ENCODE data around the gene SHKBP1. TPM values are rescaled to one million over a fixed set of nuclear protein-coding genes. Genes with fewer than 3 reads are reported as not detected.
"Not testable (repeated sequence)": the region's sequence is repeated elsewhere in the genome, so short reads cannot be mapped to it uniquely, and the experiment has no call there.

Gene SHKBP1
- total RNA-seq, 1 experiment from 2014 or later = 43.0 TPM

- intact Hi-C loops (cut with micrococcal nuclease) = no loop called here
- ATAC-seq (no peak), DNase-seq (no peak)
- no peak overlapping the region for H3K4me2 ChIP-seq (ENCODE audit: low read length)
- H3K9me2 ChIP-seq (replicated peaks; ENCODE audit: low read length) = no peaks in the 10 kb centered on the region
- H3K27me3 ChIP-seq (ENCODE audit: low read length) = no peaks in the 10 kb centered on the region
- no peaks in the 10 kb centered on the region for H3K36me3 ChIP-seq (ENCODE audit: low read depth, low read length)
- no peak overlapping the region for H3K27ac ChIP-seq (ENCODE audit: low read length)
- H3F3A ChIP-seq (ENCODE audit: low read length, unreplicated experiment) = no peaks in the 10 kb centered on the region
- TF ChIP-seq EZH2phosphoT487 (IDR thresholded peaks at IDR 0.05; ENCODE audit: borderline replicate concordance, low read length) (no peak), EZH2 (IDR thresholded peaks at IDR 0.05; ENCODE audit: low read length, unreplicated experiment) (no peak)
- TF ChIP-seq, protein P1, sequence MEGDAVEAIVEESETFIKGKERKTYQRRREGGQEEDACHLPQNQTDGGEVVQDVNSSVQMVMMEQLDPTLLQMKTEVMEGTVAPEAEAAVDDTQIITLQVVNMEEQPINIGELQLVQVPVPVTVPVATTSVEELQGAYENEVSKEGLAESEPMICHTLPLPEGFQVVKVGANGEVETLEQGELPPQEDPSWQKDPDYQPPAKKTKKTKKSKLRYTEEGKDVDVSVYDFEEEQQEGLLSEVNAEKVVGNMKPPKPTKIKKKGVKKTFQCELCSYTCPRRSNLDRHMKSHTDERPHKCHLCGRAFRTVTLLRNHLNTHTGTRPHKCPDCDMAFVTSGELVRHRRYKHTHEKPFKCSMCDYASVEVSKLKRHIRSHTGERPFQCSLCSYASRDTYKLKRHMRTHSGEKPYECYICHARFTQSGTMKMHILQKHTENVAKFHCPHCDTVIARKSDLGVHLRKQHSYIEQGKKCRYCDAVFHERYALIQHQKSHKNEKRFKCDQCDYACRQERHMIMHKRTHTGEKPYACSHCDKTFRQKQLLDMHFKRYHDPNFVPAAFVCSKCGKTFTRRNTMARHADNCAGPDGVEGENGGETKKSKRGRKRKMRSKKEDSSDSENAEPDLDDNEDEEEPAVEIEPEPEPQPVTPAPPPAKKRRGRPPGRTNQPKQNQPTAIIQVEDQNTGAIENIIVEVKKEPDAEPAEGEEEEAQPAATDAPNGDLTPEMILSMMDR (conservative IDR thresholded peaks at IDR 0.05; ENCODE audit: low read depth, low read length) = no peak
- H3K79me2 ChIP-seq (ENCODE audit: low read length) = no peaks in the 10 kb centered on the region
- ChIA-PET CTCF (no interaction called here), POLR2A (ENCODE audit: unreplicated experiment) (no interaction called here)
- no TSS peak for BruUV-seq (replicated peaks)
- H3K9ac ChIP-seq (ENCODE audit: low read length) = no peak overlapping the region
- H3K4me1 ChIP-seq (ENCODE audit: insufficient read depth, low read length) = no peaks in the 10 kb centered on the region
- no peaks in the 10 kb centered on the region for H4K20me1 ChIP-seq (ENCODE audit: low read length)
- no peaks in the 10 kb centered on the region for H3K9me3 ChIP-seq (ENCODE audit: low read length)
- H2AFZ ChIP-seq (ENCODE audit: low read length) = no peak overlapping the region
- no peak overlapping the region for H3K4me3 ChIP-seq (ENCODE audit: low read length)
Measured at GRCh38 chr19:40539070-40539469, 37.6 kb upstream of the SHKBP1 start.

GRCh38 chr19:40542202-40542859 is 34.3 kb upstream of the SHKBP1 start:
- no peaks in the 10 kb centered on the region for H3K79me2 ChIP-seq (ENCODE audit: low read length)
- no peaks in the 10 kb centered on the region for H3K27me3 ChIP-seq (ENCODE audit: low read length)
- no peaks in the 10 kb centered on the region for H3K9me3 ChIP-seq (ENCODE audit: low read length)
- DNase-seq = no peak
- no peak overlapping the region for H3K4me2 ChIP-seq (ENCODE audit: low read length)
- TF ChIP-seq EZH2phosphoT487 (IDR thresholded peaks at IDR 0.05; ENCODE audit: borderline replicate concordance, low read length) (no peak), EZH2 (IDR thresholded peaks at IDR 0.05; ENCODE audit: low read length, unreplicated experiment) (no peak)
- TF ChIP-seq, protein P1 (conservative IDR thresholded peaks at IDR 0.05; ENCODE audit: low read depth, low read length) = no peak
- H3K4me3 ChIP-seq (ENCODE audit: low read length) = no peak overlapping the region
- no peaks in the 10 kb centered on the region for H3K36me3 ChIP-seq (ENCODE audit: low read depth, low read length)
- no peaks in the 10 kb centered on the region for H3K4me1 ChIP-seq (ENCODE audit: insufficient read depth, low read length)
- no peak overlapping the region for H3K9ac ChIP-seq (ENCODE audit: low read length)
- CTCF ChIA-PET = no interaction called here
- ATAC-seq = no peak
- no peak overlapping the region for H2AFZ ChIP-seq (ENCODE audit: low read length)
- no TSS peak for BruUV-seq (replicated peaks)
- H3F3A ChIP-seq (ENCODE audit: low read length, unreplicated experiment) = no peaks in the 10 kb centered on the region
- no peaks in the 10 kb centered on the region for H4K20me1 ChIP-seq (ENCODE audit: low read length)
- intact Hi-C loops (cut with micrococcal nuclease) = no loop called here
- POLR2A ChIA-PET (ENCODE audit: unreplicated experiment) = no interaction called here
- H3K27ac ChIP-seq (ENCODE audit: low read length) = no peak overlapping the region
- no peaks in the 10 kb centered on the region for H3K9me2 ChIP-seq (replicated peaks; ENCODE audit: low read length)

GRCh38 chr19:40543029-40543597 is 33.6 kb upstream of the SHKBP1 start:
- Histone ChIP-seq H2AFZ (ENCODE audit: low read length) (no peak overlapping the region), H3K9me2 (replicated peaks; ENCODE audit: low read length) (no peaks in the 10 kb centered on the region), H3K4me3 (ENCODE audit: low read length) (no peak overlapping the region), H3K4me2 (ENCODE audit: low read length) (no peak overlapping the region), H3K79me2 (ENCODE audit: low read length) (no peaks in the 10 kb centered on the region), H3K36me3 (ENCODE audit: low read depth, low read length) (no peaks in the 10 kb centered on the region), H3K4me1 (ENCODE audit: insufficient read depth, low read length) (no peaks in the 10 kb centered on the region), H3K9me3 (ENCODE audit: low read length) (no peaks in the 10 kb centered on the region), H3K9ac (ENCODE audit: low read length) (no peak overlapping the region), H3F3A (ENCODE audit: low read length, unreplicated experiment) (no peaks in the 10 kb centered on the region), H3K27ac (ENCODE audit: low read length) (no peak overlapping the region), H3K27me3 (ENCODE audit: low read length) (no peaks in the 10 kb centered on the region), H4K20me1 (ENCODE audit: low read length) (no peaks in the 10 kb centered on the region)
- TF ChIP-seq, protein P1 (conservative IDR thresholded peaks at IDR 0.05; ENCODE audit: low read depth, low read length) = no peak
- TF ChIP-seq EZH2phosphoT487 (IDR thresholded peaks at IDR 0.05; ENCODE audit: borderline replicate concordance, low read length) (no peak), EZH2 (IDR thresholded peaks at IDR 0.05; ENCODE audit: low read length, unreplicated experiment) (no peak)
- POLR2A ChIA-PET (ENCODE audit: unreplicated experiment) = no interaction called here
- BruUV-seq (replicated peaks) = no TSS peak
- intact Hi-C loops (cut with micrococcal nuclease) = no loop called here
- ATAC-seq = no peak
- CTCF ChIA-PET = no interaction called here
- no peak for DNase-seq

GRCh38 chr19:40546153-40546841 is 30.4 kb upstream of the SHKBP1 start:
- H3K79me2 ChIP-seq (ENCODE audit: low read length); ATAC-seq; BruUV-seq (replicated peaks); H3F3A ChIP-seq (ENCODE audit: low read length, unreplicated experiment); H3K36me3 ChIP-seq (ENCODE audit: low read depth, low read length); H4K20me1 ChIP-seq (ENCODE audit: low read length); H3K9me2 ChIP-seq (replicated peaks; ENCODE audit: low read length); H3K27ac ChIP-seq (ENCODE audit: low read length); DNase-seq; POLR2A ChIA-PET (ENCODE audit: unreplicated experiment); H3K9ac ChIP-seq (ENCODE audit: low read length); H3K4me3 ChIP-seq (ENCODE audit: low read length); H2AFZ ChIP-seq (ENCODE audit: low read length); H3K9me3 ChIP-seq (ENCODE audit: low read length); H3K4me1 ChIP-seq (ENCODE audit: insufficient read depth, low read length); intact Hi-C loops (cut with micrococcal nuclease); H3K27me3 ChIP-seq (ENCODE audit: low read length); H3K4me2 ChIP-seq (ENCODE audit: low read length): not testable (repeated sequence)
- CTCF ChIA-PET = interaction anchor here (0.6 kb wide), 1 partner anchor 131 kb away, joined by 3 read pairs; no protein-coding TSS in a partner anchor

Measured in PC-3 (cell line).